C4-2B (cell line): Measurements from ENCODE around the gene CLSTN1.

ENCODE experiments used
- ZFX ChIP-seq: fragments of 450-650 bp; IDR thresholded peaks from 2 replicates; pipeline ENCODE4 v1.6.1; 2017
- TF ChIP-seq, protein P1 (sequence below): fragments of 450-650 bp; conservative IDR thresholded peaks from 2 replicates; pipeline ENCODE4 v1.5.1; 2017; ENCODE audit warnings: mild to moderate bottlenecking

DNA sequence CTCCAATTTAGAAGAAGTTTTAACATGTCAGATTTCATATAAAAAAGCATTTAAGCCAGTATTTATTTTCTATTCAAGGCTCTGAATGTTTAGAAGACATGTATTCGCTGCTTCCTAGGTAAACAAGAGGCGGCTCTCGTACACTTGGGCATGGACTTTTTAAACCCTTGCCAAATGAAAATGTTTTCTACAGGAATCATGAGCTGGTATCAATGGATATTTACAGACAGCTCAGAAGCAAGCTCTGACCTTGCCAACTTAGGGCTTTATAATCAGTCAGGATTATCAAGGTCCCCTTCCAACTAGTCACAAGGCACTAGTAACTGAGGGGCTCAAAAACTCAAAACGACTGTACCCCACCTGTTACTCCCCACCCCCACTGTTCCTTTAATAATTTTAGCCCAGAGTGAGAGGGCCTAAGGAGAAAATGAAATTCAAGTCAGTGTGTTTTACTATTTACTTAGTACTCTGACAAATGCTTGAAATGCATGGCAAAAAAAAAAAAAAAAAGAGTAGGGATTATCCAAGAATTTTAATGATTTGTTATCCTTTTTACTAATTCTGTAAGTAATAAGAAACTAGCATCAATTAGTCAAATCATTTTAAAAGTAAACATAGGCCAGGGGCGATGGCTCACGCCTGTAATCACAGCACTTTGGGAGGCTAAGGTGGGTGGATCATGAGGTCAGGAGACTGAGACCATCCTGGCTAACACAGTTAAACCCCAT is 12.4 kb downstream of the CLSTN1 start:
- TF ChIP-seq, protein P1, sequence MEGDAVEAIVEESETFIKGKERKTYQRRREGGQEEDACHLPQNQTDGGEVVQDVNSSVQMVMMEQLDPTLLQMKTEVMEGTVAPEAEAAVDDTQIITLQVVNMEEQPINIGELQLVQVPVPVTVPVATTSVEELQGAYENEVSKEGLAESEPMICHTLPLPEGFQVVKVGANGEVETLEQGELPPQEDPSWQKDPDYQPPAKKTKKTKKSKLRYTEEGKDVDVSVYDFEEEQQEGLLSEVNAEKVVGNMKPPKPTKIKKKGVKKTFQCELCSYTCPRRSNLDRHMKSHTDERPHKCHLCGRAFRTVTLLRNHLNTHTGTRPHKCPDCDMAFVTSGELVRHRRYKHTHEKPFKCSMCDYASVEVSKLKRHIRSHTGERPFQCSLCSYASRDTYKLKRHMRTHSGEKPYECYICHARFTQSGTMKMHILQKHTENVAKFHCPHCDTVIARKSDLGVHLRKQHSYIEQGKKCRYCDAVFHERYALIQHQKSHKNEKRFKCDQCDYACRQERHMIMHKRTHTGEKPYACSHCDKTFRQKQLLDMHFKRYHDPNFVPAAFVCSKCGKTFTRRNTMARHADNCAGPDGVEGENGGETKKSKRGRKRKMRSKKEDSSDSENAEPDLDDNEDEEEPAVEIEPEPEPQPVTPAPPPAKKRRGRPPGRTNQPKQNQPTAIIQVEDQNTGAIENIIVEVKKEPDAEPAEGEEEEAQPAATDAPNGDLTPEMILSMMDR = no peak
- TF ChIP-seq ZFX = no peak
